Mucosa of gallbladder (tissue), 1 donor: ENCODE data around the gene TRIM33. TPM values are rescaled to one million over a fixed set of nuclear protein-coding genes. Genes with fewer than 3 reads are reported as not detected.
"Not testable (repeated sequence)": the region's sequence is repeated elsewhere in the genome, so short reads cannot be mapped to it uniquely, and the experiment has no call there.

Source experiments
- DNase-seq: peaks from one replicate; pipeline ENCODE4 v3.0.0-alpha.2; 2020; ENCODE audit warnings: low spot score
- total RNA-seq: library from RNA; stranded (reverse); gene quantifications from one replicate; pipeline ENCODE4 v1.2.1, GENCODE V29; 2021
- donor health status: DM: no; HTN: no; CAD: no.

Gene TRIM33
- total RNA-seq, 1 donor from 2014 or later = 36.7 TPM

GRCh38 chr1:114466334-114467014 is 44.5 kb downstream of the TRIM33 start:
- DNase-seq = no peak

DNA sequence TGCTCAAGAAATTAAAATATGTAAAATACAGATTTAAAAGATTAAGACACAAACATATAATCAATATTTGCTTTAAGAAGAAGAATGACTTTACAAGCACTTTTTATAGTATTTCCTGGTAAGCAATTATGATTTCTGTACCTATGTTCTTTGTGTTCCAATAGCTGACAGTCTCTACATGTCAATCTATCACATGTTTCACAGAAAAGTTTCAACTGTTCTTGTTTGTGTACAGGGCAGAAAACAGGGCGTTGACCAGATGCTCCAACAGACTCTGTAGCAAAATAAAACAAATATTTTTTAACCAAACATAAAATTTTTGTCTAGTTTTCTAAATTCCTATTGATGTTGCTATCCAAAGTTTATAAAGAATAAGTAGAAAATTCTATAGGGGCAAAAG is 48.0 kb downstream of the TRIM33 start:
- no peak for DNase-seq

GRCh38 chr1:114462341-114462740 is 48.7 kb downstream of the TRIM33 start:
- no peak for DNase-seq

- DNase-seq = no peak
Observed at GRCh38 chr1:114458237-114458777, 52.7 kb downstream of the TRIM33 start.

DNA sequence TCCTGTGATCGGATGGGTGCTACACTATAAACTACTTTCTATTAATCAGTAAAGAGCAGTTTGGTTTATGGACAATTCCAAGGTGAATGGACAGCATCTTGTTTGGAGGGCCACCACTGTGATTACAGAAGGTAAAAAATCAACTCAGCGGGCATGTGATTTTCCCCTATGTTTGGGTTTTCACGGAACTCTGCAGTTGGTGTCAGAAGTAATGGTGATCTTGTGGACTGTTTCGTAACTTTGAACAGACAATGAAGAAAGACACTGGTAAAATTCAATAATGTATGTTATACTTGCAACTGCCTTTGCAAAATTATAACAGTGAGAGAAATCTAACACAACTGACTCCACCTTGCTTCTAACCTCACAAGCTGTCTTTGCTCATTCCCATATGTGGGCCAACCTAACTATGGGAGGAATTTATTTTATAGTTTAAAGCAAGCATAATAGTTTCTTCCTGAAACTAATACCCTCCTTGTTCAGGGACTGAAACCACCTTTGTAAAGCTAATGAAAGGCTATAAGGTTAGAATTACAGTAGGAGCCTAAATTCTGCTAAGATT is 53.2 kb downstream of the TRIM33 start:
- no peak for DNase-seq

GRCh38 chr1:114456586-114456985 is 54.4 kb downstream of the TRIM33 start:
- DNase-seq = no peak

- DNase-seq = no peak
Observed at GRCh38 chr1:114455102-114455785, 55.8 kb downstream of the TRIM33 start.

- no peak for DNase-seq
Observed at GRCh38 chr1:114454539-114454938, 56.5 kb downstream of the TRIM33 start.

- DNase-seq = no peak
Observed at GRCh38 chr1:114453361-114453784, 57.6 kb downstream of the TRIM33 start.

- DNase-seq = no peak
Observed at GRCh38 chr1:114448370-114449036, 62.5 kb downstream of the TRIM33 start.

GRCh38 chr1:114446198-114446597 is 64.8 kb downstream of the TRIM33 start:
- DNase-seq = no peak

GRCh38 chr1:114443226-114443625 is 67.8 kb downstream of the TRIM33 start:
- not testable (repeated sequence) for DNase-seq

DNA sequence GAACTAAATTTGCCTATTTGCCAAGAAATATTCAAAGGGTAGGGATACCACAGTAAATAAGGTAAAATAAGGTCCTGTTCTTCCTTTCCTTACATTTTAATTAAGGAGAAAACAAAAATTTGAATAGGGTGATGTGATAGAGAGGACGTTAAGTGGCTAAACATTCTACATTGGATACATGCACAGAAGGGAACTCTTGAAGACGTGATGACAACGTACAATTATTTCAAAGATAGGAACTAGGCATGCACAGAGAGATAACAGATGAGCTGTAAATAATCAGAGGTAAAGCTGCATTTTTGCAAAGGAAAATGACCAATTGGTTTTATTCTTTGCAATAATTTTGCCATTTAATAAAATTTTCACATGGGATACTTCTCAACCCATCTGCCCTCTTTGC is 69.7 kb downstream of the TRIM33 start:
- no peak for DNase-seq

DNA sequence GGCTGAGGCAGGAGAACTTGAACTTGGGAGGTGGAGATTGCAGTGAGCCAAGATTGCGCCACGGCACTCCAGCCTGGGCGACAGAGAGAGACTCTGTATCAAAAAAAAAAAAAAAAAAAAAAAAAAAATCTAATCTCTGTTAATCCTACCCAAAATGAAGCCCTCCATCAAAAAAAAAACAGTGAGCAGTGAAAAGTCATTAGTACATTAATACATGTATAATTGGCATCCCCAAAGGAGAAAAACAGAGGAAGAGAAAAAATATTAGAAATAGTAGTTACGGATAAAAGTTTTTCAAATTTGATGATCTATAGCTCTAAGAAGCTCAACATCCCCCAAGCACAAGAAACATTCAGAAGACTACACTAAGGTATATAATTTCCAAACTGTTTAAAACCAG is 71.6 kb downstream of the TRIM33 start:
- DNase-seq = no peak

DNA sequence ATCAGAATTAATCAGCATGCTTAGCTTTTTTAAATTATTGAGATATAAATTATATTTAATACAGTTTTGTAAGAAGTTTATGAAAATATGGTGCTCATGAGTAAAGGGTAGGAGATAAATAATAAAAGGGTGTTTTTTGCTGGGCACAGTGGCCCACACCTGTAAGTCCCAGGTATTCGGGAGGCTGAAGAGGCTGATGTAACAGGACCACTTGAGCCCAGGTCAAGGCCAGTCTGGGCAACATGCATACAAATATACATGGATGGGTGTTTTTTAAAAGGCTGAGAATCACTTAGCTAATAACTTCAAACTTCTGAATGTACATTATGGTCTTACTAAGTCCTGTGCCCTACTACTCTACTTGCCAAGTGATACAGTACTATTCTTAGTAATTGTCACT is 73.2 kb downstream of the TRIM33 start:
- DNase-seq = no peak

DNA sequence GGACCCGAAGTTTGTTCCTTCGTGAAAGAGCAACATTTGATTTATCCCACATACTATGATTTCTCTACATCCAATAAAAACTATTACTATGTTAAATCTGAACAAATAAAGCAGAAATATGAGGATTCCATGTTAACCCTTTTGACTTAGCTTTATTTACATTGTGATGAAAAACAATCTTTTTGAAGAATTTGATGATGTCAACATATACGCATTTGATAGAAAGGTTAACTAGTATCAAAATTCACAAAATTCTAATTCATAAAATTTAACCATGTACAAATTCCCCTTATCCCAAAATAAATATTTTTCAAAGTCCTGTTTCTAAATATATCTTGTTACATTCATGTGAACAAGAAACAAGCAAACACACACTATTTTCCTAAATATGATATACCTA is 74.2 kb downstream of the TRIM33 start:
- DNase-seq = no peak

DNA sequence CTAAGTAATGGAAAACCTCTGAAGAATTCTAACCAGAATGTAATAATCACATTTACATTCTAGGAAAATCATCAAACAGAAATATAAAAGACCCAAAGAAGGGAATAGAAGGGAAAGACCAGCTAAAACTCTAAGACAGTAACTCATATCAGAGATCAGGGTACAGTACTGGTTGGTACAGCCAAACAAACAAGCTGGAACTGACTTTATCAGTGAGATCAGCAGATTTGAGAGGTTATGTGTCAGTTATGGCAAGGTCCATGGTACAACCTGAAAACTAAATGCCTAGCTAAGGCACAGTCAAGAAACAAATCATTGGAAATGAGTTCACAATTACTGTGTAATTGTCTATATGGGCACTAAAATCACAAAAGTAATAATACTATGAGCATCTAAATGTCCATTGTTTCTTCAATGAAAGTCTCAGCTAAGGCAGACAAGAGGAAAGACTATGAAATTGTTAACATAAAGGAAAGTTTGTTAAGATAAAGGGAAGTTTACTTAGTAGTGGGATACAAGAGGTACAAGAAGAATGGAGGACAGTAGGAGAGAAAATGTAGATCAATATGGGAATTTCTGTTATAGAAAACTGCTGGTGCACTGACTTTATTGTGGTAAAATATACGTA is 75.8 kb downstream of the TRIM33 start:
- no peak for DNase-seq

DNA sequence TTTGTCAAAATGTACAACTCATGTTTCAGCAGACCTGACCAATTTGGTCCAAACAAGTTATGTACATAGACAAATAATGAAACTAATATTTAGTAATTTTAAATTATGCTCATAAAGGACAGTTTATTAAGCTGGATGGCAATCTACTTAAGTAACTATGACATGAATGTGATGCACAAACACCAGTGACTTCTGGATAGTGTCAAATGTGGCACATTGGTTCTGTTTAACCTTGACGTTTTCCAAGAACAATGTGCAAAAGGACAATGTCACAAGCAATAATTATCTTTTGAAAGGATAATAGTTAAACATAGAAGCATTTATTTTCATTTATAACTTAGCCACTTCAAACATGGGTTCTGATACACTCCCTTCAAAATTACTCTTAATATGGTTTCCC is 80.0 kb downstream of the TRIM33 start:
- DNase-seq = no peak

DNA sequence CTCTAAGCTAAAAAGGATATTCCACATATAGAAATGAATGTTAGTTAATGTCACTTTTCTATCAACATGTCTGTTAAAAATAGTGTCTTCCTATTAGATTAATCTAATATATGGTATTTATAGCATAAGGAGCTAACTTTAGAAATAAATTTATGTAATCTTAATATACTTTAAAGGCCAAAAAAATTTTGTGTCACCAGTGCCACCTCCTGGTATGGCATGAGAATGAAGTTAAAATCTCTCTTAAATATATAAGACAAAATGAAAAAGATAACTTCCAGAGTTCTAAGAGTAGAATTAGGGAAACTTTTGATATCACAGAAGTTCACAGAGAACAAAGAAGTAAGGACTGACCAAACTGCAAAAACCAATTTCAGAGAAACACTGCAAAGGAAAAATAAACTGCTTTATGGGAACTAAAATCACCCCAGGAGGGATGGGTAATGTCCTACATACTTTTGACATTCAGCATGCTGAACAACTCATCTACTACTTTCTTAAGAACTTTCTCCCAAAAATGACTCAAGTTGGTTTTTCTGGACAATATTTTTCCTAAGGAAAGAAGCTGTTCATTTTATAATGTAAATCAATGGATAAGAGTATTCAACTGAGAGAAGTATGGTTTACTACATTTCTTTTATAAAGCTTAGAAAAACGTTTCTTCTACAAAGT is 82.8 kb downstream of the TRIM33 start:
- DNase-seq = no peak

GRCh38 chr1:114427612-114428011 is 83.4 kb downstream of the TRIM33 start:
- DNase-seq = no peak

- DNase-seq = no peak
Observed at GRCh38 chr1:114423455-114423854, 87.5 kb downstream of the TRIM33 start.
